GM19099 (cell line): ENCODE data around the gene GOLGA2.
A peak's percentile ranks its signal among the peaks of the same experiment; 100 is the strongest.

Experiments
- POLR2A ChIP-seq: IDR thresholded peaks from 3 replicates; pipeline ENCODE4 v1.6.1; 2011; ENCODE audit warnings: low read depth; ENCODE audit not compliant: insufficient read length; ENCODE audit errors: extremely low read depth

Gene GOLGA2

DNA sequence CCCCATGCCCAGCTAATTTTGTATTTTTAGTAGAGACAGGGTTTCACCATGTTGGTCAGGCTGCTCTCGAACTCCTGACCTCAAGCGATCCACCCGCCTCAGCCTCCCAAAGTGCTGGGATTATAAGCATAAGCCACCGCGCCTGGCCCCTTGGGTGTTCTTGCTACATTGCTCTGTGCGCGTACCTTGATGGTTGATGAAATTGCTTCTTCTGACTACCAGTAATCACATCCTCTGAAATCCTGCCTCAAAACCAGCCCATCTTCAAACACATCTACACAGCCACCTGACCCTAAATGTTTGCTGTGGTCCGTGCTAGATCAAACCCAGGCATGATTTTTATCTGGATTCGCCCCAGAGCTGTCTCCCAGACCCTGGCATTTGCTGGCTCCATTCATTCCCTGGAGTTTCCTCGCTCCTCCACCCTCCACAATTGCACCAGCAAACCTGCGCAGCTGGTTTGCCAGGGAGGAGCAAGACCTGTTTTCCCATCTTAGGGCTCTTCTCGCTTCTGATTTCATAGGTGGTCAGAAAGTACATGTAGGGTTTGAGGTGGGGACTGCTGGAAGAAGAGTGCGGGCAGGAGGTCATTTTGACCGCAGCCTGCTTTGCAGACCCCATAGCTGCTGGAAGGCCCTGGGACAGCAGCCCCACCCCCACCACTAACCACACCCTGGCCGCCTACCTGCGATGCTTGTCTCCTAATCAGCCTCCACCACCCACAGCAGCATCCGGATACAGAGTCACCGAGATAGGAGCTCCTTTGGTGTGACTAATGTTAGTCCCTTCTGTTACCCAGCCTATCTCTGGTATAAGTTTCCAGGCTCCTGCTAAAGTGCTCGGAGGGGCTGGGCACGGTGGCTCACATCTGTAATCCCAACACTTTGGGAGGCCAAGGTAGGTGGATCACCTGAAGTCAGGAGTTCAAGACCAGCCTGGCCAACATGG lies 23.0 kb upstream of the GOLGA2 start:
- TF ChIP-seq POLR2A: no peak

DNA sequence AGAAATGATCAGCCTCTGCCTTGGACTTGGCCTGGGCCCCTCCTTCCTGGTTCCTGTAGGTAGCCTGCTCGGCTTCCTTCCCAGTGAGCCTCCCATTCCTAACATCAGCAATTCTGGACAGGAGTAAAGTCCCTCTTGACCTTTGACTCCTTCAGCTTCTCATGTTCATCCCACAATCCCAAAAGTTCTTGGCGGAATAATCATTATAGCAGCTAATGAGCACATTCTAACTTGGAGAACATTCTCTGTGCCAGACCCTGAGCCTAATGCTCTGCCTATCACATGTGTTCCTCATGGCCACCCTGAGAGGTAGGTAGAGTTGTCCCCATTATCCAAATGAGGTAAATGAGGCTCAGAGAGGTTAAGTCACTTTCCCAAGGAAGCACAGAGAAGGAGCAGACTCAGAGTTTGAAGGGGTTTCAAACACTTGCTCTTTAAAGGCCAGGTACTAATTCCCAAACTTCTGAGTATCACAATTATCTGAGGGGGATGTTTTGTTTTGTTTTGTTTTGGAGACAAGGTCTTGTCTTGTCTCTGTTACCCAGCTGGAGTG lies 21.5 kb upstream of the GOLGA2 start:
- TF ChIP-seq POLR2A: no peak

DNA sequence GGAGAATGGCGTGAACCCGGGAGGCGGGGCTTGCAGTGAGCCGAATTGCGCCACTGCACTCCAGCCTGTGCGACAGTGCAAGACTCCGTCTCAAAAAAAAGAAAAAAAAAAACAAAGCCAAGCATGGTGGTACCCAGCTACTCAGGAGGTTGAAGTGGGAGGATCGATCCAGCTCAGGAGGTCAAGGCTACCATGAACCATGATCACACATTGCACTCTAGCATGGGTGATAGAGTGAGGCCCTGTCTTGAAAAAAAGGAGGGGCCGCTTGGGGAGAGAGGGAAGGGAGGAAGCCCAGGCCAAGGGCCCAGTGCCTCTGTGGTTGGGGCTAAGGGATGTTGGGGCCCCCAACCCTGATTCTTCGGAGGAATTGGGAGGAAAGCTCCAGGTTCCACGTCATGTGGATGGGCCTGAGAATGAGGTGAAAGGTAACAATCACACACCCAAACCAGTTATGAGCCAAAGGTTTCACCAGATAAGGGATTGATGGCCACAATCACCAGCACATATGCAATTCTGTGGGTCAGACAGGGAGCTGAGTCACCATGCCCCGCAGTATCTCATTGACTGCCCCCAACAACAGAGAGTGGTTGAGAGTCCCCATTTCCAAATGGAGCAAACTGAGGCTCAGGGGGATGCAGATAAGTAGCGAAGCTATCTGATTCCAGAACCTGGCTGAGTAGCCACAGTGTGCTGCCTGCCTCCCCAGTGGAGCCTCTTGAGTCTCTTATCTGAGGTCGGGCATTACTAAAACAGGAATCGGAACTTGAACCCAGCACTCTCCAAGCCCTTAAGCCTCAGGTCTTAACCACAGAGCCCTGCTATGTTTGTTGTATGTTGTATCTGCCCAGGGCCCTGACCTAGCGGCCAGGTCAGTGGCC lies 20.8 kb upstream of the GOLGA2 start:
- TF ChIP-seq POLR2A: no peak

DNA sequence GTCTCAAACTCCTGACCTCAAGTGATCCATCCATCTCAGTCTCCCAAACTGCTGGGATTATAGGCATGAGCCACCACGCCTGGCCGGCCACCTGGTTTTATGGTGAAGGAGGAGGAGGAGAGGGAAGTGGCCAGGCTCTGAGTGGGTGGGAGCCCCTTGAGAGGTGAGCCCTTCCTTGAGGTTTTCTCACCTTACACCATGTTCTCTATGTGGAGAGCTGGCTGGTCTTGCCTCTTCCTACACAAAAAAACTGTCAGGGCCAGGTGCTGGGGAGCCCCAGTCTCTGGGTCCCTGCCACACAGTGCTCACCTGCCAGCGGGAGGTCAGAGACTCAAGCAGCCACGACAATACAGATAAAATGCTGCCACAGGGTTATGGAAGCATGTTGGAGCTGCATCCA lies 18.3 kb upstream of the GOLGA2 start:
- no peak for TF ChIP-seq POLR2A

DNA sequence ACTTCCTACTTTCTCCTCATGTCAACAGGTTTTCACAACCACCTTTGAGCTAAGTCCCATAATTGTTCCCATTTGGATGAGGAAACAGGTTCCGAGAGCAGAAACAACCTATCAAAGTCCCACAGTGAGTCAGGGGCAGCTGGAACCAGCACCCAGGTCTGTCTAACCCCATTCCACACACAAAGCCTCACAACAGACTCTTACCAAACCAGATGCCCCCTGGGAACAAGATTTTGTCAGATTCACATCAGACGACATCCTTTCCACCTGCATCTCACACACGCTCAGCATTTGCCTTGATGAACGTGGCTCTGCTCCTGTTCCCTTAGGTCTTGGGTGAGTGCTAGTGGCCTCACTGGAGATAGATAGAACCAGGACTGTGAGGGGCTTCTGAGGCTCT lies 17.3 kb upstream of the GOLGA2 start:
- no peak for TF ChIP-seq POLR2A

DNA sequence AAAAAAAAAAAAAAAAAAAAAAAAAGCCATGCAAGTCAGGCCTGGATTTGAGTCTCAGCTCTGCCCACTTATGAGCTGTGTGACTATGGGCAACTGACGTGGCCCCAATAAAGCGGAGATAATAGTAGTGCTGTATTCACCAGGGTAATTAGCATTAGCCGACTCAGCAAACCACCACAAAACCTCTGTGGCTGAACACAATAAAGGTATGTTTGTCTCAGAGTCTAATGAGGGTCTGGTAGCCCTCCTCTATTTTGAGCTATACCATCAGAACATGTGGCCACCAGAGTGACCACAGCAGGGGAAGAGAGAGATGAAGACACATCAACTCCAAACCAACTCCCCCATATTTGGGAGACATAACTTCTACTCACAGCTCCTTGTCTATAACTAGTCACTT lies 16.2 kb upstream of the GOLGA2 start:
- no peak for TF ChIP-seq POLR2A

DNA sequence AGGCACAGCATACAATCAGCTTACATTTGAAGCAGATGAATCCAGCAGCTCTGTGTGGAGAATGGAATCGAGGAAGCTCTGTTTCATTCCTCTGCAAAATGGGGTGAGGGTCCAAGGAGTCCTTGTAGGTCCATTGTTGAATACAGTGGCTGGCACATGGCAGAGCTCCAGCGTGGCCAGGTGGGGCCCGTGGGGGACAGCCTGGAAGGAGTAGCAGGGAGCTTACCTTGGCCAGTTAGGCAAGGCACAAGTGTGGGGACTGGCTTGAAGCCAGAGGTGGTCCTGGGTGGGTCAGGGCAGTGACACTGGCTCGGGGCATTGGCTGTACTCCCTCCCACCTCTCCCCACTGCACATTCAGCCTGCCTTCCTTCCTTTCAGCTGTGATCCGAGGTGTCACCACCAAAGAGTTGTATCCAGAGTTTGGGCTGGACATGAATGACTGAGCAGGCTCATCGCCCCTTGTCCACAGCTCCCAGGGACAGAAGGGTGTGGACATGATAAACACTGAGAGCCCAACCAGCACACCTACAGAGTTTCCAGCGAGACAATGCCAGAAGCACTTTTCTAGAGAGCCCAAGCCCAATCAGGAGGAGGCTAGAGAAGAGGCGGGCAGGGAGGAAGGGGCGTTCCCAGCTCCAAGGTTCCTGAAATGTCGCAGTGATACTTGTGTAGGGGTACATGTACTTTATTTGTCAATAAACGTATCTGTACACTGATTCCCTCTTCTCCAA lies 12.6 kb upstream of the GOLGA2 start:
- no peak for TF ChIP-seq POLR2A

DNA sequence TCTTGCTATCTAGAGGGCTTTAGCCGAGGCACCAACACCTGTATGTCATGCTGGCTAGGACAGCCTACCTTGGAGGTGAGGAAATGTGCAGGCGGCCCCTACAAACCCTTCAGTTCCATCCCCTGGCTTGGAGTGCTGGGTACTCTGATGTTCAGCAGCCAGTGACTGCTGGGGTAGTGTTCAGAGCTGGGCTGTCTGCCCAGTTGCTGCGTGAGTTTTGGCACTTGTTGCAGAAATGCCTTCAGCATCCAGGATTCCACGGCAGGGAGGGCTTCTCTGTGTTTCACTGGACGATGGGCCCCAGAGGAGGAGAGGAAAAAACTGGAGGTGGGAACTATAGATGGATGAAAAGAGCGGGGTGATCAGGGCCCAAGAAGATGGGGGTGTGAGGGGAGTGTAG lies 10.6 kb upstream of the GOLGA2 start:
- no peak for TF ChIP-seq POLR2A

DNA sequence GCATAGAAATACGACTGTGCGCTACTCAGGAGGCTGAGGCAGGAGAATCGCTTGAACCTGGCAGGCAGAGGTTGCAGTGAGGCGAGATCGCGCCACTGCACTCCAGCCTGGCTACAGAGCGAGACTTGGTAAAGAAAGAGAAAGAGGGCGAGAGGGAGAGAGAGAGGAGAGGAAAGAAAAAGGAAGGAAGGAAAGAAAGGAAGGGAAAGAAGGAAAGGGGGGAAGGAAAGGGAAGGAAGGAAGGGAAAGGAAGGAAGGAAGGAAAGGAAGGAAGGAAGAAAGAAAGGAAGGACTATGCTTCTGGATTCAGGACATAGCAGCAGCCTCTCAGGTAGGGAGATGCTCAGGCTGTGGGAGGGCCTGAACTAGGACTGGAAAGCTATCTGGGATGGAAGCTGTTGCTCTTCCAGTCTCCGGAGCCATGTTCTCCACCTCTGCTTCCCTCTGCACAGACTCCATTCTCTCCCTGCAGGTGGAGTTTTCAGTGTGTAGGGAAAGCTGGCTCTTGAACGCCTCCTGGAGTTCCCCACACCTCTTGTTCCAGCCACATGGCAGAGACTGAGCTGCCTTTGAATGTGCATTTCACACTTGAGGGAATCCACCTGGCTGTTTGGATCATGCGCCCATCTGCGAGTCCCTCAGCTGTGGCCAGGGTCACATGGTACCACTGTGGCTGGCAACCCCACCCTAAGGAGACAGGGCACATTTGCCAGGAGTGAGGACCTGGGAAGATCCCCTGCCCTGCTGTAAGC lies 9.4 kb upstream of the GOLGA2 start:
- no peak for TF ChIP-seq POLR2A

DNA sequence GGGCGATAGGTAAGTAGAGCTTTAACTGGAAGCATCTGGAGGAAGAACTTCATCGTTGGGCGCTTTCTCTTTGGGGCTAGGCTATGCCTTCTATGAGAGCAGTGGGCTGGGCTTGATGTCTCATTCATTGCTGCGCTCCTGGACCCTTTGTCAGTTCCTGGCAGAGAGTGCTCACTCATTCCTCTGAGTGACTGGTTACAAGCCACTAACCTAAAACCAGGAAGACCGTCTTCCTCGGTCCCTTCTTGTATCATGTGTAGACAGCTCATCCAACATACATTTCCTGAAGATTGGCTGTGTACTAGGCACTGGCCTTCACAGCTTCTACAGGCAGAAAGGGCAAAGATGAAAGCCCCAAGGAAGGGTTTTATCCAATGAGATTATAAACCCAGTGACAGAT lies 6.7 kb upstream of the GOLGA2 start:
- no peak for TF ChIP-seq POLR2A

DNA sequence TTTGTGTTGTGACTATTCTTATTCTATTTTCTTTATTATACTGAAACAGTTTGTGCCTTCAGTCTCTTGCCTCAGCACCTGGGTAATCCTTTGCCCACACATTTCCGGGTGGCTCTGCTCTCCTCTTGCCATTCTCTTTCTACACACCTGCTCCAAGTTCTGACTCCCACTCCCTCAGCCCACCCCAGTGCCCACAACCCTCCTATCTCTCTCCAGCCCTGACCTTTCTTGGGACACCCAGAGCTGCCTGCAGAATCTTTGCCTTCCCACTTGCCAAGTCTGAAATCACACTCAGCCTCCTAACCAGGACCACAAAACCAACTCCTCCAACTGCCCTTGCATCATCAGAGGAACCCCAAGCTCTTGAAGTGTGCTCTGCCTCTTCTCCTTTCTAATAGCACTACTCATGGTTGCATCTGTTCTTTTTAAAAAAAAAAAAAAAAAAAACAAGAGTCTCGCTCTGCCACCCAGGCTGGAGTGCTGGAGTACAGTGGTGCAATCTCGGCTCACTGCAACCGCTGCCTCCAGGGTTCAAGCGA lies 4.3 kb upstream of the GOLGA2 start:
- TF ChIP-seq POLR2A: no peak

DNA sequence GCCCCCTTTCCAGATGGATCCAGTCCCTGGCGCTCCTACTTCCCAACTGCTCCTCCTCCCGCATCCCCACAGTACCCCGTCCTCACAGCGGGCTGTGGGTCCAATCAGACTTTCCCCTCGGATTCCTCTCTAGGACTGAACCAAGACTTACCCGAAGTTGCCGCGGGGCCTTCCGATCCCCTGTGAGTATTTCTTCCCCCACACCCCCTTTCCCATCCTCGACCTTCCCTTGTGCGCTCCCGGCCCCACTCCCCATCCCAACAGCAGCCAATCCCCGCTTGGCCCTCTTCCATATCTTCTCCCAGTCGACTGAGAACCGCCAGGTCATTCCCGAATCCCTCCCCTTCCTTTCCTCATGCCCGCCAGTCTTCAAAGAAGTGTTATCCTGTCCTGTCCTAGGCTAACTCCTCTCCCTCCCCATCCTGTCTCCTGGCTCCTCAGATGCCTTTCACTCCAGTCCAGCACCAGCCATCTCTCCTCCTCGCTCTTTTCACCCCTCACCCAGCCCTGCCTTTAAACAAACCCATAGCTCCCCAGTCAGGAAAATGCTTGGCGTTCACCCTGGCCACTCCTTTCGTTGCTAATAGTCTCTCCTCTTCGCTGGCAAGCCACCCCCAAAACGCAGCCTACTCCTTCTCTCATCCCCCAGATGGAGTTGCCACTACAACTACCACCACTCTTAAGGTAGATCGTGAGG lies 915 bp upstream of the GOLGA2 start:
- no peak for TF ChIP-seq POLR2A

DNA sequence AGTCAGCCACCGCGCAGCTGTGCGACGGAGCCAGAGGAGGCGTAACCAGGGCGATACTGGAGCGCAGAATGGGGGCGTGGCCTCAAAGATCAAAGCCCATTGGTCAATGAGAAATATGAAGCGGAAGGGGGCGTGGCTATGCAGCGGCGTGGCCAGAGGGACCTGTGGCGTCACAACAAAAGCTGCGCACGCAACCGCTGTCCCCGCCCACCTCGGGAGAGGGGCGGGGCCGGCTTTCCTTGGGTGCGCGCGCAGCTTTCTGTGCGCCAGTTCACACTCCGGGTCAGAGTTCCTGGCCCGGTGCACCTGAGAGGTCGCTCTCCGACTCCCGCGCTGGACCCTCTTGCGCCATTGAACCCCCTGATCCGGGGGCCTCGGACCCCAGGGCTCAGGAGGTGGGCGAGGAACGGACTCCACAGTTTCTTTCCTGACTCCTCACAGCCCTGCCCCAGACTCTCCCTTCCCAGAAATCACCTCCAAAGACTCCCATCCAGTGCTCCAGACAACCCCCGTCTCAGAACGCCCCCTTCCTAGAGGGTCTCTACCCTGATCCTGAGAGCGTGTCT lies 284 bp upstream of the GOLGA2 start, which contains the start of gene SWI5:
SWI5 (plus strand) TSS at position 269 of the 566 bp plus-strand sequence.
- peak; percentile 99 for TF ChIP-seq POLR2A
